Jurkat, Clone E6-1 (cell line): ENCODE results near the gene HBS1L.

Source experiments
- DNase-seq: peaks from one replicate; pipeline ENCODE4 v3.0.0-alpha.2; 2011; ENCODE audit warnings: low read depth, low spot score
- H3K4me3 ChIP-seq: 2 replicates; pipeline ENCODE4 v1.5.1; 2011; ENCODE audit warnings: mild to moderate bottlenecking, low read length, control low read depth, moderate library complexity

The HBS1L gene

DNA sequence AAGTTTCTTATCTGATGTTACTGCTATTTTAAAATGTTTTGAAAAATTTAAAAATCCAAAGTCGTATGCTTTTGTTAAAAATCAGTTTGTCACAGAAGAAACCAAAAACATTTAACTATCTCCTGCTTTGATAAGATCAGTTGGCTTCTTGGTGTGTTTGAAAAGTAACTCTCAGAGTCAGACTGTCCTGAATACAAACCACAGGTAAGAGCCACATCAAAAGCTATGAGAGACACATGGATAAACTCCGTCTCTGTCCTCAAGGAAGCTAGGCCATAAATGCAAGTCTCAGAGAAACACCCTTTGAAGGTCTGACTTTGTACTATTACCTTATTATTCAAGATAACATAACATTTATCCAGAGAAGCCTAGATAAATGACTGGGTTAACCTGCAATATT, 7.7 kb downstream of the HBS1L start:
- no peak overlapping the region for H3K4me3 ChIP-seq
- DNase-seq, result peak; percentile 75

DNA sequence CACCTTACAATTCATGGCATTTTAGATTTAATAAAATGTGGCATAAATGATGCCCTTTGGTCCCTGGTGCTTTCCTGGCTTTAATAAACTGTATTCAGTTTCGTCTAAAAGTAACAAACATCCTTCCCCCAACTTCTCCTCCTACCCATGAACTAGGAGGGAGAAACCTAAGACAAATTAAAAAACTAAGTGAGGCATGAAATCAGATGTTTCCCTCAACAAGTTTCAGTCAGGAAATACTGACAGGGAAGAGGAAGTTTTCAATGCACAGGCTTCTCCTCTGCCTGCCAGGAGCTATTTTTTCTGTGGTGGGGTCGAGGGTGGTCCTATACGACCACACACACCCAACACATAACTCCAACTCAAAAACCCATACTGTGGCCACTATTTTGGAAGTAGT, 10.0 kb downstream of the HBS1L start:
- DNase-seq, result no peak
- H3K4me3 ChIP-seq, result no peak overlapping the region

DNA sequence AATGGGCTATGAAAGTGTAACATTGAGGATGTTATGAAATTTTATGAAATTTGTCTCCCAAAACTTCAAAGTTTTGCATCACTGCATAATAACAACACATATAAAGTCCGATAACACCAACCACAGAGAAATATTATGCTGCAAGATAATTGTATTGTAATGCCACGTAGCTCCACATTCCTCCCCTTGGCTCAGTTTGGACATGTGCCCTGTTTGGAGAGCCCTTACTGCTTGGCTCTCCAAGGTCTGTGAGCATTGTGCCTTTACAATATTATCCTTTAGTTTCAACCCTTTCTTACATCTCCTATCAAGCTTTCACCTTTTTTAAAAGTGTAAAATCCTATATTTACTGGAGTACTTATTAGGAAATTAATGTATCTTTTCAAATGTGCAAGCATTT, 10.8 kb downstream of the HBS1L start:
- no peak overlapping the region for H3K4me3 ChIP-seq
- no peak for DNase-seq

- H3K4me3 ChIP-seq, result no peak overlapping the region
- no peak for DNase-seq
Measured at GRCh38 chr6:135043364-135043763, 11.3 kb downstream of the HBS1L start.

- no peak overlapping the region for H3K4me3 ChIP-seq
- no peak for DNase-seq
Measured at GRCh38 chr6:135038335-135038734, 16.3 kb downstream of the HBS1L start.

DNA sequence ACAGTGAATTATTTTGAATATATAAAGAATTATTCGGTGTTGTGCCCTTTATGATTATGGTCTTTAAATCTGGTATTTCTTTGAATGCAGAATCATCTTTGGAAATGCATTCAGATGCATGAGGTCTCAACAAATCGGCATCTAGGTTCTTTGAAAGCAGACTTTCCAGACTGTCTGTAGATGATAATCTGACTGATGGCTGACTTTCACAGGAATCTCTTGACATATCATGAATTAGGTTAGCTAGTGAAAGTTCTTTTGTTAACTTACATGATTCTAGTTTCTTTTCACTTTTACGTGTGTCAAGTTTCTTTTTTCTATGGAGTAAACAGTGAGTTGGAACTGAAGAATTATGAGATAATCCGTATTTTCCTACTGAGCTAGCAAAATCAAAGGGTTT, 17.1 kb downstream of the HBS1L start:
- no peak for DNase-seq
- no peak overlapping the region for H3K4me3 ChIP-seq

DNA sequence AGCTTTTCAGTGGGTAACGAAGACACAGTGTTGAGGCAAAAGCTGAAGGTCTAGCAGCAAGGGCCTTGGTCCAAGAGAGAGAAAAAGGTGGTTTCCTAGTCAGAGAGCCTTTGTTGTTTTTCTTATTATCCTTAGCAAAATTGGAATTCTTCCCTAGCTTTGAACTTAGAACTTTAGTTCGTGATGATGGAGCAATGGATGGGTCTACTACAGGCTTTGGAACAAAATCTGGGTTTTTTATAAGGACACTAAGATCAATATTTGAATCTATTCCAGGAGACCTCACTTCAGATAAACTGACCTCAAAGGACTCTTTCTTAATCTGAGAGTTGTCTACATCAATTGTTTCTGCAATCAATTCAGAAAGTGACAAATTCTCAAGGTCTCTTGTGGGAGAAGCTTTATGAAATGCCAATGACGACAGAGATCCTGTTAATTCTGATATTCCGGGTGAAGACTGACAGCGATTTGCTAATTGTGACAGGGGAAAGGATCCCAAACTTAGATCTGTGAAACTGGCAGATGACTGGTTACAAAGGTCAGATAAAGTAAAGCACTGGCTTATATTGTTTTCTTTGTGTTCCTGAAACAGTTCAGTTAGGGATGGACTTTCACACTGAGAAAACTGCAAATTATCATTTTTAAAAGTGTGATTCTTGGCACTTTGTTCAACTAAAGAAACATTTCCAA, 17.7 kb downstream of the HBS1L start:
- no peak overlapping the region for H3K4me3 ChIP-seq
- DNase-seq, result no peak

DNA sequence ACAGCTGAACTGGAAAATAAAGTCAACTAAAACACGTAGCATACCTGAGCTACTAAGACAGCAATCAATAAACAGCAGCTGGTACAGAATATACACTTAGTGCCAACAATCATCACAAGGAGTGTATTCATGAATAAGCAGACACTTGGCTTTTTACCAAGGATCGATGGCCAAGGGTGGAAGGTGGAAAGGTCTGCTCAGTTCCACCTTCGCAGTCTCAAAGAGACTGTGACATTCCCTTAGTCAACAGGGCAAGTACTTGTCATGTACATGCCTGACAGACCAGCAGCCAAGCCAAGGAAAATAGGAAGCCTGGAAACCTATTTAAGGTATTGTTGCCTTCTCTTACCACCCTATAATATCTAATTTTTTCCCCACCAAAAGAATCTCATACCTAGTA, 21.4 kb downstream of the HBS1L start:
- H3K4me3 ChIP-seq, result no peak overlapping the region
- DNase-seq, result no peak

DNA sequence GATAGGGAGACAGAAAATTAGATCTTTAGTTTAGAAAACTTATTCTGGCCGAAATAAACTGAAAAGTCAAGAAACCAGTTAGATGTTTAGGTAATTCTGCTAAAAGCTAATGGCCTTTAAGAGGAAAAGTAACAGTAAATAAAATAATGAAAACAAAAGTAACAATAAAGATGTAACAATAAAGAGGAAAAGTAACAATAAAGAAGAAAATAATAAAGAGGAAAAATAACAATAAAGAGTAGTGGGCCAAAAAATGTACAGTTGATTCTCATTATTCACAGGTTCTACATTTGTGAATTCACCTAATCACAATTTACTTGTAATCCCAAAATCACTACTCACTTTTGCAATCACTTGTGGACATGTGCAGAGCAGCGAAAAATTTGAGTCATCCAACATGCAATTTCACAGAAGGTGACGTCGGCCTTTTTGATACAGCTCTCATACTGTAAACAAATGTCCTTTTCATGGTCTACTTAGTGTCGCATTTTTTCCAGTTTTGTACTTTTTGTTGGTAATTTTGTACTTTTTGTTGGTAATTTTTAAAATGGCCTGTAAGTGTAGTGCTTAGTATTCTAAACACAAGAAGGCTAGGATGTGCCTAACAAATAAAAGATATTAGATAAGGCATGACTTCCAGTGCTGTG, 24.0 kb downstream of the HBS1L start:
- no peak for DNase-seq
- H3K4me3 ChIP-seq, result no peak overlapping the region

GRCh38 chr6:135030056-135030473, 24.6 kb downstream of the HBS1L start:
- no peak for DNase-seq
- no peak overlapping the region for H3K4me3 ChIP-seq

DNA sequence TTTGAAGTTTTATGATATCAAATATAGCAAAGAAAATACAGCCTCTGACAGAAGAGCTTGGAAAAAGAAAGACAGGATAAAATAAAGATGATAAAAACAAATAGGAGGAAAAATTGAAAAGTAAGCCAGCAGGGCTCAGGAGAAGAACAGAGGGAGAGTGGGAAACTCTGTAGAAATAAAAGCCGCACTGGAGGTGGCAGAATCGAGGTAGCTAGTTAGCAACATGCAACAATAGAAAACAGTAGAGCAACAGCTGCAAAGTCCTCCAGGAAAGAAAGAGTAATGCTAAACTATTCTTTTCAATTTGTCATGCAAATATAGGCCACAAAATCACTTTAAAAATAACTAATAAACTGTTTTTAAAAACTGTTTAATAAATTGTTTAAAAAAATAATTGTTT, 28.8 kb downstream of the HBS1L start:
- no peak overlapping the region for H3K4me3 ChIP-seq

DNA sequence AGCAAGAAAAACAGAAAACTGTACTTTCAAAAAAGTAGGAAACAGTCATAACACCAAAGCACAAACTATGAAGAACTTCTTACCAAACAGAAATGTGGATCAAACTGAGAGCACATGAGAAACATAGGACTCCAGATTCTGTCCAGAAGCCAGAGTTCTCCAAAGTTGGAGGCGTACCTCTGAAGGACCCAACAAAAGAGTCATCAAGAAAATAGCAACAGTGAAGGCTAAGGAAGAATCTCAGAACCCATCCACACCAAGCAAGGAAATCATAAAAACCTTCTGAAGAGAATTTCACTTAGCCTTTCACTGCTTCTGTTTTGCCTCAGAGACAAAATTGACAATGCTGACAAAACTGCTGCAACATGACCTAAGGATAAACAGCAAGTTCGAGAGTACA, 29.4 kb downstream of the HBS1L start:
- H3K4me3 ChIP-seq, result no peak overlapping the region
- DNase-seq, result no peak

More for the DNA sequence above, 28.8 kb downstream of the HBS1L start:
- DNase-seq, result no peak

DNA sequence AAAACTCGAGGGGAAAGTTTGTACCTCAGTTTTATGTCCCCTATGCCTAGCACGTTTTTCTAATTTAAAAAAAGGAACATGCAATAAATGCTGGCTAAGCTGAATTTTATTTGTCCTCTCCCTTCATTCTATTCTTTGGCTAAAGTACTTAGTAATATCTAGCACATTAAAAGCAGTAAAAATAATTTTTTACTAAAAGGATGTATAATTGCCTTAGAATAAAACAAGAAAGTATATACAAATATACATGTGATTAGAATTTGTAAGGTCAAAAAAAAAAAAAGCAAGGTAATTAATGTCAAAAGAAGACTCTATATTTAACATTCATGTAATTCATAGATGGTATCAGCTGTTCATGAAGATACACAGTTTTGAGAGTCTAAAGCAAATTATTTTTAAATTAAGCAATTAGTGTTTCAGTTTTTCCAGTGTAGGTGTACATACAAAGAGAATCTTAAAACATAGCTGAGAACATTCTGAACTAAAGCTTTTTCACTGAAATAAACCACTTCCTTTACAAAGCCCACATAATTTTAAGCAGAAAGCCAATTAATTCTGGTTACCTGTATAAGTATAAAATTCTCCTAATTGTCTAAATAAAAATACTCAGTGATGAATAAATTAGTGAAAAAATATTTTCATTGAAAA, 32.4 kb downstream of the HBS1L start:
- H3K4me3 ChIP-seq, result no peak overlapping the region

DNA sequence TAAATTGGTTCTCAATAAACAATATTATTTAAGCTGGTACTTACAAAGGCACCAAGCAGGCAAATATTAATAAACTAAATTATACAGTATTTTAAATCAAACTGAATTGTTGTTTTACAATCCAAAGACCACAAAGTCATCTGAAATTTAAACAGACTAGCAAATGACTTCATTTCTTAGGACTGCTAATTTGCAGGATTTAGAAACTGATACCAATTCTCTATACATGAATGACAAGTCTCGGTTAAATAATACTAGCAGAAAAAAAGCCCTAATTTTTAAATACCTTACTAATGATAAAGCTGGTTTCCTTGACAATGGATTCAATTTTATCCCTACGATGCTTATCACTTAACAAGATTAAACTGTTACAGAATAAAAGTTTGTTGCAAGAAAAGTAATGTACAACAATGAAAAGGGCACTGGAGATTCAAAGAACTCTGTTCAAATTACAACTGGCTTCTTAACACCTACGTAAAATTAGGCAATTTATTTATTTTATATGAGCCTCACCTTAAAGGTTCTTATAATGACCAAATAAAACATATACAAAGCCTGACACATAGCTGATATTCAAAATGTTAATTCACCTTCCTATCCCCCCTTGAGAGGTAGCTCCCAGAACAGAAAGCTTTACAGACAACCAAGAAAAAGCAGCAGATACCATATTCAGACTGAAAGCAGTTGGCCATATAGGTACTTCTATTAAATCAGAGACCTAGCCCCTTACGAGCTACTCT, 33.1 kb downstream of the HBS1L start:
- H3K4me3 ChIP-seq, result no peak overlapping the region
- DNase-seq, result no peak

More for the DNA sequence above, 32.4 kb downstream of the HBS1L start:
- DNase-seq, result peak; percentile 45

DNA sequence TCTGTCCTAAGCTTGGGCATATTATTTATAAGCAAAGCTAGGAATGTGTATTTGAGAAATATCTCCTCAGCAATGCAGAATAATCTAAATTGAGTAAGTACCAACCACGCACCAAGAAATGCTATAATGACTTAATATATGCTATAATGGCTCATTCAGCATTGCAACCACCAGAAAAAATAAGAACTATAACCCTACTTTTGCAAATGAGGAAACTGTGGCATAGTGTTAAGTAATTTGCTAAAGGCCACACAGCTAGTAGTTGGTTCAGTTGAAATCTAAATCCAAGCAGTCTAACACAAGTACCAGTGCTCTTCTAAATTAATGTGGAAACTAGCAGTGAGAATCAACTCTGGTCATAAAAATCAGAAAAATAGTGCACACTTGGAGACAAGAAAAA, 35.7 kb downstream of the HBS1L start:
- no peak overlapping the region for H3K4me3 ChIP-seq
- no peak for DNase-seq

- no peak overlapping the region for H3K4me3 ChIP-seq
- DNase-seq, result peak; percentile 33
Measured at GRCh38 chr6:135018052-135018451, 36.6 kb downstream of the HBS1L start.

- H3K4me3 ChIP-seq, result peak overlapping the region; percentile 38
- DNase-seq, result peak; percentile 95
Measured at GRCh38 chr6:135014353-135014832, 40.2 kb downstream of the HBS1L start.

DNA sequence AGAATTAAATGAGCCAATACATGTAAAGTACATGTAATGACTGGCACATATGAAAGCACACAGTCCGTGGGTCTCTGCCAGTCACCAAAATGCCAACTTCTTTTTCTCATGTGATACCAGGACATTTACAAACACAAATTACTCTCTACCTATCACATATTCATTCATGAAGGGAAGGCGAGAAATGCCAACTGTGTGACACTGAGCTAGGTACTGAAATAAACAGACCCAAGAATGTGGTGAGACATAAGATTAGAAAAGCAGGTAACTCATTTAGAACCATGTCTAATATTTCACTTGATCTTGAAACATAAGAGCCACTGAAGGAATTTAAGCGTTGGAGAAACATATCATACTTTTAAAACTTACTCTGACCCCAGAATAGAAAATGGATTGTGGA, 41.4 kb downstream of the HBS1L start:
- no peak overlapping the region for H3K4me3 ChIP-seq
- no peak for DNase-seq

DNA sequence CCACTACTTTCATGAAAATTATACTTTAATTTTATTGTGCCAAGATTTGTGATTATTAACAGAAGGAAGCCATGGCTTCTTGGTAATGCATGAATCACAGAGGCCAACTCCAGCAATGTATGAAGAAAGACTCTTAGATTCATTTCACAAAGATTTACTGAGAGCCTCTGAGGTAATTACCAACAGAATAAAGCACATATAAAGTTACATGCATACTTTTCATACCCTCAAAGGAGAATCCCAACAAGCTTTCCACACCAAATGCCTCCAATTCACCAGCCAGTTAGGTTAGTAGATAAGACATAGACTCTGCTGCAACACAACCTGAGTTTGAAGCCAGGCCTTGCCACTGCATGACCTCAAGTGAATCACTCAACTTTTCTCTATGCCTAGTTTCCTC, 41.9 kb downstream of the HBS1L start:
- DNase-seq, result no peak
- H3K4me3 ChIP-seq, result no peak overlapping the region

GRCh38 chr6:135012349-135012748, 42.3 kb downstream of the HBS1L start:
- H3K4me3 ChIP-seq, result no peak overlapping the region
- DNase-seq, result no peak
